Brain microvascular endothelial cell (primary cell): Measurements from ENCODE around the gene SARS2.

Source experiments
- DNase-seq: peaks from one replicate; pipeline ENCODE4 v3.0.0-alpha.2; 2020
- H3K27ac ChIP-seq: fragments of 250-450 bp; sonication (Bioruptor Pico); 2 replicates; pipeline ENCODE4 v1.5.1; 2020; ENCODE audit warnings: mild to moderate bottlenecking, moderate library complexity
- H3K27me3 ChIP-seq: fragments of 250-450 bp; sonication (Bioruptor Pico); replicated peaks from 2 replicates; pipeline ENCODE4 v1.5.1; 2020; ENCODE audit warnings: mild to moderate bottlenecking
- H3K36me3 ChIP-seq: fragments of 250-450 bp; sonication (Bioruptor Pico); replicated peaks from 2 replicates; pipeline ENCODE4 v1.5.1; 2020; ENCODE audit warnings: mild to moderate bottlenecking
- H3K4me3 ChIP-seq: 2 replicates; pipeline ENCODE4 v1.5.1; 2011; ENCODE audit warnings: low read depth, mild to moderate bottlenecking, control low read depth, low read length, moderate library complexity
- CTCF ChIP-seq: IDR thresholded peaks from 2 replicates; pipeline ENCODE4 v1.5.1; 2011; ENCODE audit warnings: low read depth, mild to moderate bottlenecking, moderate library complexity, low read length, control low read depth, inconsistent platforms; ENCODE audit errors: missing control alignments
- in situ Hi-C: cut with HindIII; loops from 2 replicates; pipeline ENCODE4 v1.10.0; 2017; ENCODE audit warnings: low sequenced_read_pairs, low pct_ligation_motif_present

Gene SARS2

GRCh38 chr19:38930776-38931520, 385 bp upstream of the SARS2 start, which contains the start of gene MRPS12:
Gene MRPS12 (plus strand): TSS chr19:38930944. CDS start chr19:38931295, 351 bp downstream.
- in situ Hi-C loops = no loop called here
- Histone ChIP-seq H3K36me3 (peaks cover 2% of the 10 kb centered on the region), H3K27ac (peak within 1 kb of the TSS; percentile 89), H3K4me3 (peak within 1 kb of the TSS; percentile 77), H3K27me3 (no peaks in the 10 kb centered on the region)
- no peak for TF ChIP-seq CTCF
- DNase-seq = peak; percentile 99

GRCh38 chr19:38928391-38929001, 2.1 kb downstream of the SARS2 start:
- in situ Hi-C loops = no loop called here
- TF ChIP-seq CTCF = no peak
- Histone ChIP-seq H3K27me3 (no peaks in the 10 kb centered on the region), H3K4me3 (no peak overlapping the region), H3K27ac (no peak overlapping the region), H3K36me3 (peaks cover 13% of the 10 kb centered on the region)
- no peak for DNase-seq

- Histone ChIP-seq H3K27me3 (no peaks in the 10 kb centered on the region), H3K4me3 (no peak overlapping the region), H3K36me3 (peaks cover 20% of the 10 kb centered on the region), H3K27ac (no peak overlapping the region)
- no peak for TF ChIP-seq CTCF
- in situ Hi-C loops = no loop called here
- DNase-seq = no peak
These were observed 6.2 kb downstream of the SARS2 start for GRCh38 chr19:38924388-38924787.

- no peak for TF ChIP-seq CTCF
- DNase-seq = no peak
These were observed 8.1 kb downstream of the SARS2 start for GRCh38 chr19:38922482-38922881.

GRCh38 chr19:38921420-38922274, 8.9 kb downstream of the SARS2 start:
- in situ Hi-C loops = no loop called here
- no peaks in the 10 kb centered on the region for H3K27me3 ChIP-seq
- DNase-seq = no peak
- H3K27ac ChIP-seq = no peak overlapping the region
- no peak for TF ChIP-seq CTCF
- H3K36me3 ChIP-seq = peaks cover 20% of the 10 kb centered on the region
- no peak overlapping the region for H3K4me3 ChIP-seq

More at GRCh38 chr19:38922482-38922881, 8.1 kb downstream of the SARS2 start:
- no peaks in the 10 kb centered on the region for H3K27me3 ChIP-seq
- no peak overlapping the region for H3K4me3 ChIP-seq
- peaks cover 20% of the 10 kb centered on the region for H3K36me3 ChIP-seq
- H3K27ac ChIP-seq = no peak overlapping the region
- in situ Hi-C loops = no loop called here
